GM19324 (cell line): ENCODE results near the gene UBN1.

Source experiments
- ATAC-seq: cut with Tn5 transposase; IDR thresholded peaks from one replicate; pipeline ENCODE4 v1.9.1; 2021; ENCODE audit warnings: mild to moderate bottlenecking, moderate library complexity; ENCODE audit not compliant: unreplicated experiment, low FRiP score

The UBN1 gene

DNA sequence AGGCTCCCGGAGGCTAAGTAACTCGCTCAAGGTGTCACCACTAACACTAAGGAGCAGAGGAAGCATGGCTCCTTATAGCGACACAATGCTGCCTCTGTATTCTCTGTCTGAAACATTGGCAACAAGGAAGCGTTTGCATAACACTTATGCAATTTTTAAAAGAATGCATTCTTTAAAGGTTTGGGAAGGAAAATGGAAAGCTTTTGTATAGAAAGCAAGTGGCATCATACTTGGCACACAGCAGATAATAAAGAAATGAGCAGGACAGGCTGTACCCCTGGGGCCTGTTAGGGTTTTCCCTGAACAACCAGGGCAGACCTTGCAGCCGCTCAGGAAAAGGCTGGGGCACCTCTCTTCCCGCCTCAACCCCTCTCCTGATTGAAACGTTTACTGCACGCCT, 52.8 kb downstream of the UBN1 start:
- no peak for ATAC-seq

DNA sequence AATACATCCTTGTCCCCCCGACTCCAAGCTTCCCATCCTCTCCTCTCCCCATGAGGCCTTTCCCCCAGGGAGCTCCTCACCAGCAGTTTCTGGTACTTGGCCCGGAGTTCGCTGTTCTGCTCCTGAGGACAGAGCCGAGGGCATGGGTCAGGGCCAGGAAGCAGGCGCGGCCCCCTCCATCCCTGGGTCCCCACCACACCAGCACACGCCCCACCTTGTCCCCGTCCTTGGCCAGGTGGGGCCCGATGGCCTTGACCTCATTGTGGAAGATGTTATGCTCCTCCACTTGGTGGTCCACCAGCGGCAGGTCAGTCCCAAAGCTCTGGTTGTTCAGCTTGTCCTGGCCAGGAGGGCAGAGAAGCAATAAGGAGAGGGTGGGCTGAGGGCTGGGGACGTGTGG, 53.5 kb downstream of the UBN1 start:
- no peak for ATAC-seq

DNA sequence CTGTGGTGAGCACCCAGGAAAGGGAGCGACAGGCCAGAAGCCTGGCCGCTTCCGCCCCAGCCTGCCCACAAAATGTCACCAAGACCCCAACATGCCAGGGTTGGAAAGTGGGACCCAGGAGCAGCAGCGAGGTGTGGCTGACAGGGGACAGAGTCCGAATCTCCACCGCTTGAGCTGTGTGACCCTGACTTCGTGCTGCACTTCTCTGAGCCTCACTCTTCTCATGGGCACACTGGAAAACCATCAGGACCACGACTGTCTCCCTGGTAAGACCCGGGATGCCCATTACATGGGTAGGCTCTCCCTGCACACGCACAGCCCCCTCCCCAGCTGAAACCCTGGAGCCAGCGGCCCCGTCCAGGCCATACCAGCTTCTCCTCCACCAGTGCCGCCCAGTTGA, 54.8 kb downstream of the UBN1 start:
- no peak for ATAC-seq

- no peak for ATAC-seq
These were observed 57.0 kb downstream of the UBN1 start for GRCh38 chr16:4904108-4904941.

DNA sequence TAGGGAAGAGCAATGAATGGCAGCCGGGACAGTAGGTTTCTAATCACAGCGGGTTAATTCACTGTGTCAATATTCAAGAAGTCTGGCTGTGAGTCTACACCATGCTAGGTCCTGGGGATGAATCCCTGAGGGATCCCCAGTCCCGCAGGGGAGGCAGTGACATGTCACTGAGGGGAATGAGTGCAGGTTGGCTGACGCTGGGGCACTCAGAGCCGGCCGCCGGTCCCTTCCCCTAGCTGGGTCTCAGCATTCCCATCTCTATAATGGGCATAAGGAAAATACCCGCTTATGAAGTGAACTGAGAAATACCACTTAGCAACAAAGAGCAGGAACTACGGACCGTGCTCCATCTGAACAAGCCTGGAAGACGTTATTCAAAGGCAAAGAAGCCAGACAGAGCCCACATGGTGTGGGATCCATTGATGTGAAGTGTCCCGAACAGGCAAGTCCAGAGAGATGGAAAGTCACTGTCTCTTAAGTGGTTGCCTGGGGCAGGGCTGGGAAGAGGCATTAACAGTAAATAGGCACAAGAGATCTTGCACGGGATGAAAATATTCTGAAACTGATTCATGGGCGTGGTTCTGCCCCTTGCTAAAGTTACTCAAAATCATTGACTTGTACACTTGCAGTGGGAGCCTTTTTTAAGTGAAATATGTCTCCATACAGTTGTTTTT, 57.8 kb downstream of the UBN1 start:
- ATAC-seq = no peak

- no peak for ATAC-seq
These were observed 61.6 kb downstream of the UBN1 start for GRCh38 chr16:4908854-4909401.

GRCh38 chr16:4909825-4910224, 62.5 kb downstream of the UBN1 start:
- no peak for ATAC-seq

- ATAC-seq = no peak
These were observed 63.5 kb downstream of the UBN1 start for GRCh38 chr16:4910828-4911227.

DNA sequence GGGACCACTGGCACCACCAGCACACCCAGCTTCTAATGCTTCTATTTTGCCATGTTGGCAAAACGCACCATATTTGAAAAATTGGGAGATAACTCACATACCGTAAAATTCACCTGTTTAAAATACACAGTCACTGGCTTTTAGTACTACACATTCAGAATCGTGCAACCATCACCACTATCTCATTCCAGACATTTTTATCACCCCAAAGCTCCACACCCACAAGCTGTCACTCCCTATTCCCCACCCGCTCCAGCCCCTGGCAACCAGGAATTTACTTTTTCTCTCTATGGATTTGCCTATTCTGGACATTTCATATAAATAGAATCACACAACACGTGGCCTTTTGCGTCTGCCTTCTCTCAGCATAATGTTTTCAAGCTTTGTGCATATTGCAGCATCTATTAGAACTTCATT, 64.7 kb downstream of the UBN1 start:
- no peak for ATAC-seq

- ATAC-seq = no peak
These were observed 66.0 kb downstream of the UBN1 start for GRCh38 chr16:4913130-4913773.

- ATAC-seq = no peak
These were observed 66.7 kb downstream of the UBN1 start for GRCh38 chr16:4913774-4914525.

DNA sequence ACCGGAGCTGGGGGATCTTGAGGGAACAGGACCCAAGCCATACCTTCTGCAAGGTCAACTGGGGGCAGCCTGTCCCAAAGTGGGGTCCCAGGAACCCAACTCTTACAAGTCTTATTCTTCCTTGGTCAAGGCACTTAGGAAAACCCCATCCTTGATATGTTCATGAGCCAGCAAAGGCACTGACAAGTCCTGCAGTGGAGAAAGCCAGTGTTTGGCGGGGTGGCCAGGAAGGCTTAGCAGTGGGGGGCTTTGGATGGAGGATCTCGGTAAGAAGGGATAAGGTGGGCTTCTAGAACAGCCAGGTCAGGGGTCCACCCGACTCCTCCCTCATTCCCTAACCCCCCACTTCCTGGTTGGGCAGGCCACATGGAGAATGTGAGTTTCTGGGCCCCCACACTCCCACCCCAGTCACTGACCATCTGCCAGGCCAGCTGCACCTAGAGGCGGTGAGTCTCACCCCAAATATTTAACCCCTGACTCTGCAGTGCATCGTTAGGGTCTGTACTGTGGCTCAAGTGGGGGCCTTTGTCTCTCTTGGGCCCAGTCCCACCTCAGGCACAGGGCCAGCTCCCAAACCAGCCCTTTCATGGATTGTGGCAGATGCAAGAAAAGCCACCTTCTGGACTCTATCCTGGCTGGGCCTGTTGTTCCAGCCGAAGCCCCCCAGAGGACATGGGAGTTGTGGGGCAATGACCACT, 67.4 kb downstream of the UBN1 start:
- ATAC-seq = no peak

GRCh38 chr16:4915226-4915761, 68.0 kb downstream of the UBN1 start:
- ATAC-seq = no peak

DNA sequence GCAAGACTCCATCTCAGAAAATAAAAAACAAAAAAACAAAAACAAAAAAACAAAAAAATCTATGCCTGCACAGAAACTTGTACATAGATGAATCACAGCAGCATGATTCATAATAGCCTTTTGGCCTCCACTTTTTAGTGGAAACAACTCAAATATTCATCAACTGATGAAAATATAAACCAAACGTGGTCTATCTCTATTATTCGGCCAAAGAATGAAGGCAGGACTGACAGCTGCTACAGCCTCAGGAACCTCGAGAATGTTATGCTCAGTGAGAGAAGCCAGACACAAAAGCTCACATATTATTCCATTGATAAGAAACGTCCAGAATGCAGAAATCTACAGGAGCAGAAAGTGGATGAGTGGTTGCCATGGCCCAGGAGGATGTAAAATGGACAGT, 69.8 kb downstream of the UBN1 start:
- no peak for ATAC-seq

DNA sequence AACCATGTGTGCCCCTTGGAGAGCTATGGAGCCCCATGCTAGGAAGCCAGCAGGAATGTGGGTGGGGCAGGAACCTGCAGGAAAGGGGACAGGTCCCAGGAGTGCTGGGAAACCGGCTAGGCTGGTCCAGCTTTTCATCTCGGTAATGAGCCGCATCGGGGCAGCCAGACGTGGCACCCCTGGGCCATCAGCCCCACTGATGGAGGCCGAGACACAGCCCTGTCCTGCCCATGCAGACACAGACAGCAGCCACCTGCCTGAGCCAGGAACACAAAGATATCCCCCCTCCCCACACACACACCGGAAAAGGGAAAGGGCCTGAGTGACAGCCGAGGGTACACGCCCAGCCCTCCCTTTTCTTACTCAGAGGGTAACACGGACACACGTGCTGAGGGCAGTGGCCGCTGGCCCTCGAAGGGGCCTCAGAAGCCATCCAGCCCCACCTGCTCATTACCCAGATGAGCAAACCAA, 71.5 kb downstream of the UBN1 start:
- ATAC-seq = no peak

GRCh38 chr16:4920826-4921225, 73.5 kb downstream of the UBN1 start:
- no peak for ATAC-seq

DNA sequence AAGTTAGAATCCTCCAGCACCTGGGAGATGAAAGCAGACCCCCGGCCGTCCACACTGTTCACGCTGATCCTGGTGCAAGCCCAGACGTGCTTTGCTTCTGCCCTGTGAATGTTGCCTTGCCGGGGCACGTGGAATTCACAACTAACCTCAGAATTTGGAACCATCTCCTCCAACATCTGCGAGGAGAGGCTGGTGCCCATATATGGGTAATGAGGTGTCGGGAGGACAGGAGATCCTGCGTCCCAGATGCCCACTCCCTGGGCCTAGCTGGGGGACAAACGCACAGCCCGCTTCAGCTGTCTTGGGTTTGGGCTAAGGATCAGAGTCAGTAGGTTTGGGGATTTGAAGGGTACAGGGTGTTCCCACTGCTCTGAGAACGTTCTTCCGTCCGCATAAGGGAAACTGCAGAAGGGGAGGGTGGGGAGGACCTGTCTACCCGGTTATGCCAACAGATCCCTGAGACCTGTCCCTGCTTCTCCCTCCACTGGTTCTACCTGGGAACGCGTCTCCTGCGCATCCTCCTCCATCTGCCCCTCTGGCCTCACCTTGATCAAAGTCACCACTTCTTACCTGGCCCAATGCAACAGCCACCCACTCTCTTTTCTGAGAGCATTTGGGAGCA, 75.6 kb downstream of the UBN1 start:
- no peak for ATAC-seq

- ATAC-seq = no peak
These were observed 76.6 kb downstream of the UBN1 start for GRCh38 chr16:4923853-4924252.

- ATAC-seq = no peak
These were observed 77.5 kb downstream of the UBN1 start for GRCh38 chr16:4924593-4925292.
